GM11168 (cell line): ENCODE data around the gene TMEM190.

Experiments
- in situ Hi-C: fragments of 300-500 bp; cut with MboI; formaldehyde crosslinking; loops from one replicate; pipeline ENCODE4 v1.12.0; 2022; ENCODE audit warnings: low sequenced_read_pairs; ENCODE audit not compliant: unreplicated experiment

The TMEM190 gene

GRCh38 chr19:55407800-55408532 is 31.3 kb downstream of the TMEM190 start:
- in situ Hi-C loops, result loop anchor here (25.0 kb wide), 1 partner anchor 271 kb away; the partner anchor contains the start of gene TNNT1

DNA sequence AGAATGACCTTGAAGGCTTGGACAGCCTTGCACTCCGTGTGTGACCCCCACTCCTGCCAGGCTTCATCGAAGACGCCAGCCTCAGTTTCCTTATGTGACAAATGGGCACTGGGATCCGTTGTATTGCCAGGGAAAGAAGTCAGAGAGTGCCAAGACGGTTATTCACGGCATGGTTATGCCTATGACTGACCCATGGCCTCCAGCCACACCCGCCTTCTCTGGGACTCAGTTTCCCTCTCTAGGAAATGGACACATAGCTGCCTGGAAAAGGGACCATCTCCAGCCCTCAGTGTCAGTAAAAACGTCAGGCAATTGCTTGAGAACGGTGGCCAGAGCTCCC is 31.9 kb downstream of the TMEM190 start:
- in situ Hi-C loops, result loop anchor here (25.0 kb wide), 1 partner anchor 271 kb away; the partner anchor contains the start of gene TNNT1

- in situ Hi-C loops, result loop anchor here (25.0 kb wide), 1 partner anchor 272 kb away; the partner anchor contains the start of gene TNNT1
Measured at GRCh38 chr19:55409179-55409578, 32.6 kb downstream of the TMEM190 start.

DNA sequence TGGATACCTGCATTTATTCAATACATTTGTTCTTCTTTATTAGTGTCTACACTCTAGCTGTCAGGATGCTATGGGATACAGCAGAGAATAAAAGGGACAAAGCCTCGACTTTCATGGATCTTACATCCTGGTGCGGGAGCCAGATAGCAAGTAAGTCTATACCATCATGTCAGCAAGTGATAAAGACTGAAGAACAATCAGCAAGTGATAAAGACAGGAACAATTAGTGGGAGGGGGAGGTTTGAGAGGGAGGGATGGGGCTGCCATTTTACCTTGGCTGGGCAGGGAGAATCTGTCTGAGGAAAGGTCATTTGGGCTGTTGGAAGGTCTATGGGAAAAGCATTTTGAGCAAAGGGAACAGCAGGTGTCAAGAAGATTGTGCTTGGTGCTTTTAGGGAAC is 33.5 kb downstream of the TMEM190 start:
- in situ Hi-C loops, result loop anchor here (10.0 to 25.0 kb wide), 2 partner anchors 115 to 273 kb away; partner anchors contain the start of gene TNNT1

GRCh38 chr19:55418185-55418584 is 41.6 kb downstream of the TMEM190 start:
- in situ Hi-C loops, result loop anchor here (10.0 to 25.0 kb wide), 2 partner anchors 123 to 281 kb away; partner anchors contain the start of gene TNNT1

DNA sequence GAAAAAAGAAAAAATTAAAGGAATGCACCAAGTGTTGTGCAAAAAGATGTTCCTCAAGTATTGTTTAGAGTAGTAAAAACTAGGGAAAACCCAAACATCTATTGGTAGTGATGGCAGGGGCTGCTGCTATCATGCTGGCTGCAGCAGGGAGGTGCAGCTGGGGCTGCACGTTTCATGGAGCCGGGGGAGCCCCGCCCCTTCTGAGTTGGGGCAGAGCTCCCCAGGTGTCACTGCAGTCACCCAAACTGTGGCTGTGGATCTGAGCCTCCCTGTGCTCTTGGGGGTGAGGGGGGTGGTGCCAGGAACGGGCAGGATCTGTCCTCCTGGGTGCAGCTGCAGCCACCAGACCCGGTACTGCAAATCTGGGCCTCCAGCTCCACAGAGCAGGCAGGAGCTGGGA is 42.5 kb downstream of the TMEM190 start:
- in situ Hi-C loops, result loop anchor here (10.0 to 25.0 kb wide), 2 partner anchors 124 to 282 kb away; partner anchors contain the start of gene TNNT1

DNA sequence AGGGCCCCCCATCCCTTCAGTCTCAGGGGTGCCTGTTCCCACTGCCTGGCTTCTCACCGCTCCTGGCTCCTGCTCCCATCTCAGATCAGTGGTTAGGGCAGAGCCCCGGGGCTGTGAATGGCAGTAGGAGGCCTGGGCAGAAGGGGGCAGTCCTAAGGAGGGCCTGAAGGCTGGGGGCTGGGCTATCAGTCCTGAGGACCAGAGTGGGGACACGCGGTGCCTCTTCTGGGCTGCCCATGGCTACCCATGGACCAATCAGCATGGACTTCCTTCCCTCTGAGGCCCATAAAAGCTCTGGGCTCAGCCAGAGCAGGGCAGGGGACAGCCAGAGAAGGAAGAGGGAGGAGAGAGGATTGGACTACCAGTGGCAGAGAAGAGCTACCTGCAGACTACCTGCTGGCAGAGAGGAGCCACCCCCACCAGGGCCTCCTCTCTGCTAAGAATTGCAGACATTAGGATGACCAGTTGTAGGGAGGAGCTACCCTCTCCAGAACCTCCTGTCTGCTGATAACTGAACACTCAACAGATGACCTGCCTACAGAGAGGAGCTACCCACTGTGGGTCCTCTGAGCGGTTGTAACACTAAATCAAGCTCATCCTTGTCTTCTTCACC is 43.1 kb downstream of the TMEM190 start:
- in situ Hi-C loops, result loop anchor here (10.0 to 25.0 kb wide), 2 partner anchors 125 to 282 kb away; partner anchors contain the start of gene TNNT1

- in situ Hi-C loops, result loop anchor here (25.0 kb wide), 1 partner anchor 284 kb away; the partner anchor contains the start of gene TNNT1
Measured at GRCh38 chr19:55421281-55421680, 44.7 kb downstream of the TMEM190 start.

GRCh38 chr19:55423225-55424005 is 46.8 kb downstream of the TMEM190 start:
- in situ Hi-C loops, result loop anchor here (25.0 kb wide), 1 partner anchor 286 kb away; the partner anchor contains the start of gene TNNT1

DNA sequence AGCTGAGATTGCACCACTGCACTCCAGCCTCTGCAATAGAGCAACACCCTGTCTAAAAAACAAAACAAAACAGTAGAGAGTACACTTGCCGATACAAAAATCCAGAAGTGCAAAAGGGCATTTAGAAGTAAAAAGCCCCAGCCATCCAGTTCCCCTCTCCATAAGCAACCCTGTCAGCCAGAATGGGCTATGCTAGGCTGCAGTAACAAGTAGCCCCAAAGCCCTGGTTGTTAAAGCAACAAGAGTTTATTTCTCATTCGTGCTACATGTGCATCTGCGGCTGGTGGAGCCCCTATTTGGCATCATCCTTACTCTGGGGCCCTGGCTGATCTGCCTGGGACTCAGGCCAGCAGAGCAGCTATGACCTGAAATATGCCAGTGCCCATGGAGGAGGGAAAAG is 47.9 kb downstream of the TMEM190 start:
- in situ Hi-C loops, result loop anchor here (25.0 kb wide), 1 partner anchor 287 kb away; the partner anchor contains the start of gene TNNT1

DNA sequence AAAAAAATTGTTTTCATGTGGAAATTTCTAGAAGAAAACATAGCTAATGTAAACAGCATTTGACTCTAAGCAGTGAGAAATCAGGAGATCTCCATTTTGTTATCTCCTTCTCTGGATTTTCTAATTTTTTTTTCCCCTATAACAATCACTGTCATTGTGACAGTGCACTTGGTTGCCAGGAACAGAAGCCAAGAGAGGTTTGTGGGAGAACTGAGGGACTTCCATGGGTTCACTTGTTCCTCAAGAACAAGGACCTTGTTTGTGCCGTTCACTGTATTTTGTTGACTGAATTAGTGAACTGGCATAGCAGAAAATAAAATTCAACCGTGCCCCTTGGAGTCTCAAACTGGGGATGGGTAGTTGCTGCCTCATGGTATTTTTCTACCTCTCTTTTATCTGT is 49.4 kb downstream of the TMEM190 start:
- in situ Hi-C loops, result no loop called here
